Erythroblast (primary cell): ENCODE data around the gene FBXL7.

ENCODE experiments used
- DNase-seq, 2 experiments: peaks; one replicate each; lab custom pipeline; 2025; lab: John Stamatoyannopoulos, UW
- GATA1 ChIP-seq: IDR thresholded peaks from 2 replicates; pipeline ENCODE4 v1.6.1; 2011; ENCODE audit warnings: low read depth, mild to moderate bottlenecking, control low read depth, low read length, moderate library complexity
- POLR2A ChIP-seq: IDR thresholded peaks from 2 replicates; pipeline ENCODE4 v1.6.1; 2011; ENCODE audit warnings: mild to moderate bottlenecking, low read length

Gene FBXL7

DNA sequence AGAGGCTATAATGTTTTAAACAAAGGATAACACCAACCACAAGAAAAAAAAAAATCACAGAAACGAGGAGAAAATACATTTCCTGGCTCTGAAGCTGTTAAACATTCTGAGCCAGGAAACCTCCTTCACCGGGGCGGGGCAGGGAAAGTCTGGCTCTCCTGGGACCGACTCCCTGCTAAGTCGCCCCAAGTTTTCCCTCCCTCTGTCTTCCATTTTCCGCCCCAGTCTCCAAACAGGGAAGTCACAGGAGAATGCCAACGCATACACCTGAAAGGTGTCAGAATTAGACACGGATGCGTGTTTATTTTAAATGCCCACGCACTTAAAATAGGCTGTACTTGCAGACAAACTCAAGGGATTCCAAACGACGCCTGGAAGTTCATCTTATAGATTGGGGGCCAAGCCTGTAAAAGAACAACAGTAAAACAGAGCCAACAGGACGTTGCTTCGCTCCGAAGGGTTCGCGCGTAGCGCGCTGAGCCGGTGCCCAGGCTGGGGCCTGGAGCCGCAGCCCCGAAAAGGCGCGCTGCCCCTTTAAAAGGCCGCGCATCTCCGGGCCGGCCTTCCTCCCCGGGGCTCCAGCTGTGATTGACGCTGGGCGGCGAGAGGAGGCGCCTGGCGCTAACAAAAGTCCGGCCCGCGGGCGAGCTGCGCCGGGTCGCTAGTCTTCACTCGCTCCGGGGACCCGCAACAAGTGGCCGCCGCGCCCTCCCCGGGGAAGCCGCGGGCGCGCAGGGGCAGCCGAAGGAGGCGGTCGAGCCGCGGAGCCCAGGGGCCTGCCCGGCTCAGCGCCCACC is at the start of gene FBXL7:
TSS of gene FBXL7 (plus strand) at position 653 of the 797 bp plus-strand sequence.
- no peak for DNase-seq
- TF ChIP-seq POLR2A: no peak
- no peak for TF ChIP-seq GATA1

GRCh38 chr5:15450473-15450872 is 49.5 kb upstream of the FBXL7 start:
- DNase-seq: no peak
- TF ChIP-seq POLR2A (no peak), GATA1 (no peak)

- DNase-seq: no peak
- TF ChIP-seq POLR2A (no peak), GATA1 (no peak)
These were observed 49.0 kb upstream of the FBXL7 start for GRCh38 chr5:15450949-15451348.

- TF ChIP-seq GATA1: no peak
- no peak for TF ChIP-seq POLR2A
- no peak for DNase-seq
These were observed 48.0 kb upstream of the FBXL7 start for GRCh38 chr5:15452030-15452429.

GRCh38 chr5:15452781-15453180 is 47.2 kb upstream of the FBXL7 start:
- DNase-seq: no peak
- TF ChIP-seq GATA1 (no peak), POLR2A (no peak)

DNA sequence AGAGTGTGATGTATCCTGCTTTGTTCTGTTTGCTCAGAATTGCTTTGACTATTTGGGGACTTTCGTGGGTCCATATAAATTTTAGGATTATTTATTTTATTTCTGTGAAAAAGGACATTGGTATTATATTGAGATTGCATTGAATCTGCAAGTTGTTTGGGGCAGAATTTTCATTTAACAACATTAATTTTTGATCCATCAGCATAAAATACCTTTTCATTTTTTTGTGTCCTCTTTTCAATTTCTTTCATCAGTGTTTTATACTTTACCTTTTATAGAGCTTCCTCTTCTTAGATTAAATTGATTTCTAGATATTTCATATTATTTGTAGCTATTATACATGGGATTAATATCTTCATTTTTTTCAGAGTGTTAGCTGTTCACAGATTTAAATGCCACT is 40.8 kb upstream of the FBXL7 start:
- DNase-seq: no peak
- TF ChIP-seq GATA1: no peak
- TF ChIP-seq POLR2A: no peak

DNA sequence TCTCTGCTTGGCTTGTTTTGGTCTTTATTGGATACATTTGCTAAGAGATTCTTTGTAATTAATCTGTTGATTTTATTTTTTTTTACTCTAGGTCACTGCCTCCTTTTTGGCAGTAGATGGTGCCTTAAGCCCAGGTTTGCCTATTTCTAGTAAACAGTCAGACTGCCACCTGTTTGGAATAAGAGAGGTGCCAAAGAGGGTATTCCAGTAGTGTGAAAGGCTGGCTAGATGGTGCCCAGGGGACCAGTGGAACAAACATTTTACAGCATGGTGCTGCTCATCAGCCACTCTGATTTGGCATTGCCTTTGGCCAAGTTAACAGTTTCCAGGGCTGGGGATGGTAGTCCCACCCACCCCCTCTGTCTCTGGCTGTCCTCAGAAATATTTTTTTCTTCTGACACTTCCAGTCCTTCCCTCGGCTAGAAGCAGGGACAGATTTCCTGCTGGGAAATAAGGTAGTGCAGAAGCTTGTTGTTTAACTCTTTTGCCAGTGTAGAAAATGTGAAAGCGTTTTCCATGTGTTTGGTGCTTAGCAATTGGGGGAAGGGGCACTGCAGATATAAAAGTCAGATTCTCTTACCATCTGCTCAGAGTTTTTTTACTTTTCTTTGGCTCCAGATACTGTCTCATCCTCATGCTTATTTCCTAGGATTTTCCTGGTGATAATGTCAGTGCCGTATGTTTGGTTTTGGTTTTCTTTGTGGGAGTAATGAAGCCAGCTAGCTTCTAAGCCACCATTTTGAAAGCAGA is 36.6 kb upstream of the FBXL7 start:
- DNase-seq: no peak
- TF ChIP-seq GATA1 (no peak), POLR2A (no peak)

DNA sequence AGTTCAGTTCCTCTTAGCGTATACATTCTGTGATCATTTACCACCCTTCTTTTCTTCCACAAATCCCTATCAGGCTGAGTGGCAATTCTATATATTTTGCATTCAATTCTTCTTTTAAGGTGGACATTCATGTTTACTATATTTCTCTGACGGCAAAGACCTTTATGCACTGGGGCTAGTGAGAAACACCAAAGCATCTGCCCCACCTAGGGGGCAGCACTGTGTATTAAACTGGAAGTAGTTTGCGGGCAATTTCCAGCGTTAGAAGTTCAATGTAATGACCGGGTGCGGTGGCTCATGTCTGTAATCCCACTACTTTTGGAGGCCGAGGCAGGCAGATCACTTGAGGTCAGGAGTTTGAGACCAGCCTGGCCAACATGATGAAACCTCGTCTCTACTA is 27.9 kb upstream of the FBXL7 start:
- no peak for DNase-seq
- TF ChIP-seq POLR2A (no peak), GATA1 (no peak)

DNA sequence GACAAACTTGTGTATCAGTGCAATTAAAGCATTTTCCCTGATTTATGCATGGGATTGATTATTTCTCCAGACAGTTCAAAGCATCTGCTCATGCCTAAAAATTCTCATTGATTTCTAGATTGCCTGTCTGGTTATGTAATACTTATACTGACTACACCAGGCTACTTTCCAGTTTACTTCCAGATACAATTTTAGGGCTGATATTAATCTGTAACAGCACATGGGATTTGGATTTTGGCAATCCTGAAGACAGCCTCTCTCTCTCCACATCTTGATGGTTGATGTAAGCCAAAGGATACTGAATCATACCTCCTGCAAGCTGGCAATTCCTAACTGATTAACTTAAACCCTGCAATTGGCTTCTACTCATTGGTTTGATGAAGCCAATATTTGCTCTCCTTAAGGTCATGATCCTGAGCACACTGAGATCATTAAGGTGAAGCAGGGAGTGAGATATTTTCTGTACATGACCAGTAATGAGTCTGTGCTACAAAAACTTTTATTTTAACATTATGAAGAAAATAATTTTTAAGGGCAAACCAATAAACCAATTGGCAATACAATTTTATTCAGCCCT is 25.7 kb upstream of the FBXL7 start:
- DNase-seq: no peak
- TF ChIP-seq GATA1 (no peak), POLR2A (no peak)

- TF ChIP-seq GATA1 (no peak), POLR2A (no peak)
- DNase-seq: no peak
These were observed 24.6 kb upstream of the FBXL7 start for GRCh38 chr5:15475367-15475766.

- no peak for DNase-seq
- TF ChIP-seq GATA1 (no peak), POLR2A (no peak)
These were observed 23.0 kb upstream of the FBXL7 start for GRCh38 chr5:15476977-15477376.

GRCh38 chr5:15480436-15480835 is 19.5 kb upstream of the FBXL7 start:
- TF ChIP-seq GATA1 (no peak), POLR2A (no peak)
- DNase-seq: no peak

GRCh38 chr5:15483351-15484097 is 16.5 kb upstream of the FBXL7 start:
- peak in 1 of 2 experiments; percentile 1 for DNase-seq
- TF ChIP-seq GATA1 (no peak), POLR2A (no peak)

GRCh38 chr5:15487228-15487627 is 12.8 kb upstream of the FBXL7 start:
- TF ChIP-seq POLR2A: no peak
- TF ChIP-seq GATA1: no peak
- DNase-seq: no peak
